Kidney (tissue), 14 donors: Measurements from ENCODE around the gene ITGBL1. TPM values are rescaled to one million over a fixed set of nuclear protein-coding genes. Genes with fewer than 3 reads are reported as not detected.

Experiments used
- DNase-seq, 5 donors: peaks; one replicate each; pipeline ENCODE4 v3.0.0-alpha.2; 2013 to 2020
- FAIRE-seq: peaks from 2 replicates; lab custom pipeline; 2012; peaks lifted over from hg19 to GRCh38; lab: Jason Lieb, UNC
- H3K27ac ChIP-seq, 2 donors: one replicate each; pipeline ENCODE4 v1.7.0; 2013; ENCODE audit warnings: low read depth in 2 of 2, low read length in 2 of 2, inconsistent platforms in 1 of 2
- H3K27me3 ChIP-seq: one replicate; pipeline ENCODE4 v1.7.1; 2013; ENCODE audit warnings: low read length, inconsistent platforms; ENCODE audit not compliant: control insufficient read depth, insufficient read depth
- H3K36me3 ChIP-seq, 3 donors: one replicate each; pipeline versions ENCODE4 v1.7.0 to v1.7.1; 2013; ENCODE audit warnings: low read length in 3 of 3, control low read depth in 1 of 3, inconsistent platforms in 1 of 3; ENCODE audit not compliant: insufficient read depth in 3 of 3, control insufficient read depth in 2 of 3
- H3K4me1 ChIP-seq, 3 donors: one replicate each; pipeline versions ENCODE4 v1.7.0 to v1.7.1; 2013; ENCODE audit warnings: low read length in 3 of 3, inconsistent platforms in 1 of 3, low read depth in 1 of 3; ENCODE audit not compliant: control insufficient read depth in 2 of 3, insufficient read depth in 2 of 3
- H3K4me3 ChIP-seq, 3 donors: one replicate each; pipeline versions ENCODE4 v1.7.0 to v1.8.1; 2013; ENCODE audit warnings: low read length in 3 of 3, control low read depth in 1 of 3, inconsistent platforms in 1 of 3
- H3K9ac ChIP-seq, 3 donors: one replicate each; pipeline versions ENCODE4 v1.7.0 to v1.7.1; 2013; ENCODE audit warnings: low read length in 3 of 3, control low read depth in 1 of 3, inconsistent platforms in 1 of 3
- H3K9me3 ChIP-seq, 3 donors: one replicate each; pipeline versions ENCODE4 v1.7.0 to v1.7.1; 2013; ENCODE audit warnings: low read length in 3 of 3, control low read depth in 1 of 3, inconsistent platforms in 1 of 3; ENCODE audit not compliant: control insufficient read depth in 2 of 3, insufficient read depth in 1 of 3
- intact Hi-C: fragments of 100-400 bp; cut with DNase I; formaldehyde crosslinking; loops from one replicate; pipeline ENCODE4 v1.11.1; 2022
- polyA plus RNA-seq: library from polyadenylated mRNA; stranded (reverse); fragments of 350-450 nt; fragmentation: Illumina TruSeq; extraction: RNeasy Lipid Tissue Mini Kit (QIAGEN cat#74804); gene quantifications from one replicate; pipeline ENCODE4 v1.2.3, GENCODE V29; 2014; ENCODE audit warnings: low read depth, low replicate concordance; ENCODE audit not compliant: insufficient read depth
- total RNA-seq: library from RNA; stranded (reverse); fragmentation: NEBNext Ultra II Directional; extraction: Animal tissue kit (Norgen Biotek cat#: 25700); gene quantifications from one replicate; pipeline ENCODE4 v1.2.1, GENCODE V29; 2021
- TF ChIP-seq, protein P1 (sequence below): IDR thresholded peaks from 3 replicates; pipeline ENCODE4 v1.5.1; 2012; ENCODE audit warnings: mild to moderate bottlenecking, moderate library complexity, borderline replicate concordance; ENCODE audit not compliant: insufficient read depth; ENCODE audit errors: extremely low read depth
- donor health status: control.
- donor health status: control.
- donor health status: control.
- donor health status: control.
- donor health status: control.
- donor health status: DM: yes; HTN: yes; CAD: no.
- donor health status: Normal renal cell carcinoma (clear cell type).

ITGBL1 gene
- total and polyA plus RNA-seq, 2 donors from 2014 or later: 1.4 to 7.7 TPM

DNA sequence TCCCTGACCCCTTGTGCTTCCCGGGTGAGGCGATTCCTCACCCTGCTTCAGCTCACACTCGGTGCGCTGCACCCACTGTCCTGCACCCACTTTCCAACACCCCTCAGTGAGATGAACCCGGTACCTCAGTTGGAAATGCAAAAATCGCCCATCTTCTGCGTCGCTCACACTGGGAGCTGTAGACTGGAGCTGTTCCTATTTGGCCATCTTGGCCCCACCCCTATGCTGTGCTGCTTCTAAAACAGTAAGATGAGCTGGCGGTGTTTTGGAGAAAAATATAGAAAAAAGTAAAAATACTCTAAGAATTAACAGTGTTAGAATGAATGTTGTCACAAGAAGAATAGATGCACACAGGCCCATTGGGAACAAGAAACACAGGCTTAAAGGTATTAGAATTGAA is 92.5 kb downstream of the ITGBL1 start:
- Histone ChIP-seq H3K9me3 (no peaks in the 10 kb centered on the region), H3K4me1 (no peaks in the 10 kb centered on the region), H3K9ac (no peak overlapping the region), H3K27me3 (no peaks in the 10 kb centered on the region), H3K27ac (no peak overlapping the region), H3K36me3 (no peaks in the 10 kb centered on the region), H3K4me3 (no peak overlapping the region)
- no peak for DNase-seq
- no peak for FAIRE-seq
- TF ChIP-seq, protein P1, sequence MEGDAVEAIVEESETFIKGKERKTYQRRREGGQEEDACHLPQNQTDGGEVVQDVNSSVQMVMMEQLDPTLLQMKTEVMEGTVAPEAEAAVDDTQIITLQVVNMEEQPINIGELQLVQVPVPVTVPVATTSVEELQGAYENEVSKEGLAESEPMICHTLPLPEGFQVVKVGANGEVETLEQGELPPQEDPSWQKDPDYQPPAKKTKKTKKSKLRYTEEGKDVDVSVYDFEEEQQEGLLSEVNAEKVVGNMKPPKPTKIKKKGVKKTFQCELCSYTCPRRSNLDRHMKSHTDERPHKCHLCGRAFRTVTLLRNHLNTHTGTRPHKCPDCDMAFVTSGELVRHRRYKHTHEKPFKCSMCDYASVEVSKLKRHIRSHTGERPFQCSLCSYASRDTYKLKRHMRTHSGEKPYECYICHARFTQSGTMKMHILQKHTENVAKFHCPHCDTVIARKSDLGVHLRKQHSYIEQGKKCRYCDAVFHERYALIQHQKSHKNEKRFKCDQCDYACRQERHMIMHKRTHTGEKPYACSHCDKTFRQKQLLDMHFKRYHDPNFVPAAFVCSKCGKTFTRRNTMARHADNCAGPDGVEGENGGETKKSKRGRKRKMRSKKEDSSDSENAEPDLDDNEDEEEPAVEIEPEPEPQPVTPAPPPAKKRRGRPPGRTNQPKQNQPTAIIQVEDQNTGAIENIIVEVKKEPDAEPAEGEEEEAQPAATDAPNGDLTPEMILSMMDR: no peak
- intact Hi-C loops: no loop called here

DNA sequence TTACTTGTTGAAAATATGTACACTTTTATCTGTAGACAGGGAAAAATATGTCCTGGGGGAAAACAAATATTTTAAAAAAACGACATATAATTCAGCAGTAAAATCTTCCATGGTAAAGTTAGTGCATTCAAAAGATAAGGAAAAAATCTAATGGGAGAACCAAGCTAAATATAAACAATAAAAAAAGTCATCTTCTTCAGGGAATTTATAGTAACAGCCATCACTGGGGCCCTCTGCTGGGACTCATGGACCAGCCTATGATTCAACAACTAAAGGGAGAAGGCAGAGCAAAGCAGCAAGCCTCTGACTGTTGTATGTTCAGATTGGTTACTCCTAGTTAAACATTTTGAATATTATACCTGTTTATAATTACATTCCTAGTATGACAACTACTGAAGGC is 93.0 kb downstream of the ITGBL1 start:
- H3K9me3 ChIP-seq: no peaks in the 10 kb centered on the region
- H3K9ac ChIP-seq: no peak overlapping the region
- TF ChIP-seq, protein P1: no peak
- H3K27ac ChIP-seq: no peak overlapping the region
- intact Hi-C loops: no loop called here
- no peak for FAIRE-seq
- no peak for DNase-seq
- H3K4me1 ChIP-seq: no peaks in the 10 kb centered on the region
- H3K36me3 ChIP-seq: no peaks in the 10 kb centered on the region
- H3K27me3 ChIP-seq: no peaks in the 10 kb centered on the region
- no peak overlapping the region for H3K4me3 ChIP-seq

DNA sequence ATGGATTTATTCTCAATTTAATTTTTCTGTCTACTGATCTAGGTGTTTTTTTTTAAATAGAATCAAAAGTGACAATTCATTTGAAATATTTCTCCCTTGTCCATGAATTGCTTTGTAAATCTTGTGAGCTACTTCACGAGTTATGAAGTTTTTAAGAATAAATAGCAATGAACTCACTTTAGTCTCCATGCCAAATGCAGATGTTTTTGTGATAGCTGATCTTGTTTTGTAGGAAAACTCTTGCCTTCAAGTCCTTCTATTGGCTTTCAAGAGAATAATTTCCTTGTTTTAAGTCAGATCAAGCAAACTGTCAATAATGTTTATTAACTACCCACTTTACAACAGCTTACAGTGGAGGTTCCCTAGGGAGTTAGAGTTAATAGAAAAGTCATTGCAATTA is 99.8 kb downstream of the ITGBL1 start:
- Histone ChIP-seq H3K4me3 (no peak overlapping the region), H3K9me3 (no peaks in the 10 kb centered on the region), H3K27me3 (no peaks in the 10 kb centered on the region), H3K4me1 (no peaks in the 10 kb centered on the region), H3K27ac (no peak overlapping the region), H3K36me3 (no peaks in the 10 kb centered on the region), H3K9ac (no peak overlapping the region)
- TF ChIP-seq, protein P1: no peak
- DNase-seq: no peak
- intact Hi-C loops: no loop called here
- FAIRE-seq: no peak

DNA sequence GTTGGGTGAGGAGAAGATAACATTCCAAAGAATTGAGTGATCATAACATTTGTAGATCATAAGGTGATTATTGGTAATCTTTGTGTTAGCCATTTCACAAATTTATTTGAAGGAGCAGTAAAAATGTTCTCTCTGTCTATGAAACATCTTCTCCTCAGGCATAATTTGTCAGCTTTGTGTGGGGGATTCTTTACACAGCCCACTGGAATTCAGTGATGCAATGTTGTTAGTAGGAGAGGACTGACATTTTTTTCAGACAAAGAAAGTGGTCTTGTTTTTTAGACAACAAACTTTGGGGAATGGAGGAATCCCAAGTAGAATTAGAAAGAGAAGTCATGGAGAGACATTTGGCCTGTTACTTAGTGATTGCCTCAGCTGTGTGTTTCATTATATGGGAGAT is 100.3 kb downstream of the ITGBL1 start:
- Histone ChIP-seq H3K27me3 (no peaks in the 10 kb centered on the region), H3K9ac (no peak overlapping the region), H3K27ac (no peak overlapping the region), H3K4me3 (no peak overlapping the region), H3K4me1 (no peaks in the 10 kb centered on the region), H3K9me3 (no peaks in the 10 kb centered on the region), H3K36me3 (no peaks in the 10 kb centered on the region)
- TF ChIP-seq, protein P1: no peak
- intact Hi-C loops: no loop called here
- DNase-seq (peak in 2 of 5 donors; percentile 30 to 54), FAIRE-seq (no peak)
